OCI-LY7 (cell line): Measurements from ENCODE around the gene MAN1A1. TPM values are rescaled to one million over a fixed set of nuclear protein-coding genes. Genes with fewer than 3 reads are reported as not detected.

Experiments used
- BruUV-seq: library from RNA; stranded (reverse); fragments of 400-500 nt; replicated peaks from 2 replicates; lab custom pipeline; 2021; lab: Mats Ljungman, UMichigan
- CTCF ChIA-PET: fragments of 300-600 bp; sonication (Branson Sonifier 250); formaldehyde crosslinking; loops from one replicate; lab custom pipeline; 2022; ENCODE audit warnings: antibody characterized with exemption; ENCODE audit not compliant: unreplicated experiment; lab: Charles Lee
- POLR2A ChIA-PET: fragments of 300-600 bp; sonication (Branson Sonifier 250); formaldehyde crosslinking; loops from one replicate; lab custom pipeline; 2022; ENCODE audit warnings: antibody characterized with exemption; lab: Charles Lee
- DNase-seq: peaks from one replicate; pipeline ENCODE4 v3.0.0-alpha.2; 2015; ENCODE audit warnings: low spot score
- H2AFZ ChIP-seq: fragments of 200-600 bp; sonication (generic), shearing (Covaris generic); 2 replicates; pipeline ENCODE4 v1.6.1; 2014; ENCODE audit warnings: mild to moderate bottlenecking, antibody characterized with exemption, low read length, moderate library complexity
- H3K27ac ChIP-seq: fragments of 200-600 bp; sonication (generic); 2 replicates; pipeline ENCODE4 v1.5.1; 2014; ENCODE audit warnings: mixed run types, low read depth, mild to moderate bottlenecking, moderate library complexity, low read length, inconsistent platforms; ENCODE audit not compliant: poor library complexity, severe bottlenecking
- H3K36me3 ChIP-seq: fragments of 200-600 bp; sonication (generic); 2 replicates; pipeline ENCODE4 v1.6.1; 2014; ENCODE audit warnings: mild to moderate bottlenecking, antibody characterized with exemption, low read length, moderate library complexity, mixed read lengths; ENCODE audit not compliant: insufficient read depth
- H3K4me1 ChIP-seq: fragments of 200-600 bp; sonication (generic); 2 replicates; pipeline ENCODE4 v1.5.1; 2014; ENCODE audit warnings: mild to moderate bottlenecking, low read length; ENCODE audit not compliant: insufficient read depth, poor library complexity, severe bottlenecking
- H3K4me2 ChIP-seq: fragments of 200-600 bp; sonication (generic); 2 replicates; pipeline ENCODE4 v1.6.1; 2014; ENCODE audit warnings: mild to moderate bottlenecking, low read length
- H3K4me3 ChIP-seq: fragments of 200-600 bp; sonication (generic); 2 replicates; pipeline ENCODE4 v1.5.1; 2014; ENCODE audit warnings: mild to moderate bottlenecking, low read depth, low read length; ENCODE audit not compliant: poor library complexity, severe bottlenecking
- H3K79me2 ChIP-seq: fragments of 200-600 bp; sonication (generic); 2 replicates; pipeline ENCODE4 v1.6.1; 2016; ENCODE audit warnings: low read depth, mild to moderate bottlenecking, low read length, moderate library complexity, mixed read lengths; ENCODE audit not compliant: insufficient read depth
- H3K9me2 ChIP-seq: fragments of 200-600 bp; sonication (generic); 2 replicates; pipeline ENCODE4 v1.6.1; 2016; ENCODE audit warnings: mild to moderate bottlenecking, low read length, mixed read lengths; ENCODE audit not compliant: insufficient read depth
- H3K9me3 ChIP-seq: fragments of 200-600 bp; sonication (generic); 2 replicates; pipeline ENCODE4 v1.6.1; 2014; ENCODE audit warnings: mild to moderate bottlenecking, mixed run types, low read length, mixed read lengths
- H4K20me1 ChIP-seq: fragments of 200-600 bp; sonication (generic); 2 replicates; pipeline ENCODE4 v1.6.1; 2014; ENCODE audit warnings: mild to moderate bottlenecking, antibody characterized with exemption, low read length, moderate library complexity, mixed read lengths; ENCODE audit not compliant: insufficient read depth
- EZH2phosphoT487 ChIP-seq: fragments of 200-600 bp; sonication (generic); IDR thresholded peaks from 2 replicates; pipeline ENCODE4 v1.6.1; 2018; ENCODE audit warnings: low read depth, borderline replicate concordance, mild to moderate bottlenecking, mixed run types, antibody characterized with exemption, low read length, moderate library complexity, mixed read lengths
- intact Hi-C: fragments of 100-400 bp; cut with micrococcal nuclease; formaldehyde crosslinking; loops from one replicate; pipeline ENCODE4 v1.10.0; 2022; ENCODE audit not compliant: unreplicated experiment
- total RNA-seq, 2 experiments: library from RNA; depleted of rRNA in 1 of 2; stranded (reverse); fragments of >200 nt in 1 of 2; shearing (Covaris generic) in 1 of 2; gene quantifications; 2 replicates each; pipeline ENCODE4 v1.2.3, GENCODE V29; 2014 to 2022
- TF ChIP-seq, protein P1 (sequence below): fragments of 200-600 bp; sonication (generic); conservative IDR thresholded peaks from 2 replicates; pipeline ENCODE4 v1.5.1; 2014; ENCODE audit warnings: mild to moderate bottlenecking, antibody characterized with exemption, low read length, moderate library complexity, mixed read lengths

MAN1A1 gene
- total RNA-seq, 2 experiments from 2014 or later: 72.4 to 74.3 TPM

DNA sequence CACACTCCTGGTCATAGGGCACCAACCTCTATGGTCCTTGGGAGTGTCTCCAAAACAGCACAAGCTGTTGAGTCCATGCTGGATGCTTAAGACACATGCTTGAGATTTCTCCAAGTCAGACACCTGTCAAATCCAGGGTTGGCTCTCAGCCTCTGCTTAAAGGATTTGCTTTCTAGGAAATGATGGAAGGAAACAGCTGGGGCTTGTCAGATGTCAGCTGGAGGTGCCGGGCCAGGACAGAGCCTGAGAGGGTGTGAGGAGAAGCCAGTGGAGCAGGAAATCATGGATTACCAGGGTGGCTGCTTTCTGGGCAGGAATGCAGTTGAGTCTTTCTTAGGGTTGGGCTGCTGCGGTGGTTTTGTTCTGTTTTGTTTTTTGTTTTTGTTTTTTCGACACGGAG is 188.1 kb downstream of the MAN1A1 start:
- TF ChIP-seq EZH2phosphoT487: no peak
- TF ChIP-seq, protein P1, sequence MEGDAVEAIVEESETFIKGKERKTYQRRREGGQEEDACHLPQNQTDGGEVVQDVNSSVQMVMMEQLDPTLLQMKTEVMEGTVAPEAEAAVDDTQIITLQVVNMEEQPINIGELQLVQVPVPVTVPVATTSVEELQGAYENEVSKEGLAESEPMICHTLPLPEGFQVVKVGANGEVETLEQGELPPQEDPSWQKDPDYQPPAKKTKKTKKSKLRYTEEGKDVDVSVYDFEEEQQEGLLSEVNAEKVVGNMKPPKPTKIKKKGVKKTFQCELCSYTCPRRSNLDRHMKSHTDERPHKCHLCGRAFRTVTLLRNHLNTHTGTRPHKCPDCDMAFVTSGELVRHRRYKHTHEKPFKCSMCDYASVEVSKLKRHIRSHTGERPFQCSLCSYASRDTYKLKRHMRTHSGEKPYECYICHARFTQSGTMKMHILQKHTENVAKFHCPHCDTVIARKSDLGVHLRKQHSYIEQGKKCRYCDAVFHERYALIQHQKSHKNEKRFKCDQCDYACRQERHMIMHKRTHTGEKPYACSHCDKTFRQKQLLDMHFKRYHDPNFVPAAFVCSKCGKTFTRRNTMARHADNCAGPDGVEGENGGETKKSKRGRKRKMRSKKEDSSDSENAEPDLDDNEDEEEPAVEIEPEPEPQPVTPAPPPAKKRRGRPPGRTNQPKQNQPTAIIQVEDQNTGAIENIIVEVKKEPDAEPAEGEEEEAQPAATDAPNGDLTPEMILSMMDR: no peak

DNA sequence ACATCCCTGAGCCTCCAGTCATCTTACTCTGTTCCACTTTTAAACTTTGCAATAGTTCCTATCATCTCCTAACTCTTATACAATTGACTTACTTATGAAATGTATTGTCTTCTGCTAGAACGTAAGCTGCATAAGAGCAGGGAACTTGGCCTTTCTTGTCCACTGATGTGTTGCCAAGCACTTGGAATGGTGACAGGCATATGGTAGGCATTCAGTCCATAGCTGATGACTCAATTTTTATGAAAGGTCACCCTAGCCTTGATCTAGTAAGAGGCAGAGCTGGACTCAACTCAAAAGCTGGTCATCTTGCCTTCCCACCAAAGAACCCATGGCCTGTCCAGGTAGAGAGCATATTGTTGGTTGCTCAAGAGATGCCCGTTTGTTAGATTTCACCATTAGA is 188.7 kb downstream of the MAN1A1 start:
- no peak overlapping the region for H2AFZ ChIP-seq
- no peak for TF ChIP-seq EZH2phosphoT487
- intact Hi-C loops: no loop called here

More for the DNA sequence above, 188.1 kb downstream of the MAN1A1 start:
- no peak overlapping the region for H3K4me3 ChIP-seq
- no TSS peak for BruUV-seq
- H3K4me2 ChIP-seq: no peak overlapping the region
- no peaks in the 10 kb centered on the region for H3K9me3 ChIP-seq
- no peak overlapping the region for H2AFZ ChIP-seq
- H3K4me1 ChIP-seq: no peaks in the 10 kb centered on the region
- no peaks in the 10 kb centered on the region for H3K79me2 ChIP-seq
- H4K20me1 ChIP-seq: no peaks in the 10 kb centered on the region
- no peak for DNase-seq
- POLR2A ChIA-PET: interaction anchor here (0.6 to 1.5 kb wide), 2 partner anchors 9 to 774 kb away, joined by 3 read pairs; no protein-coding TSS in a partner anchor
- intact Hi-C loops: no loop called here
- CTCF ChIA-PET: no interaction called here
- no peaks in the 10 kb centered on the region for H3K36me3 ChIP-seq
- H3K9me2 ChIP-seq: no peaks in the 10 kb centered on the region
- H3K27ac ChIP-seq: no peak overlapping the region

DNA sequence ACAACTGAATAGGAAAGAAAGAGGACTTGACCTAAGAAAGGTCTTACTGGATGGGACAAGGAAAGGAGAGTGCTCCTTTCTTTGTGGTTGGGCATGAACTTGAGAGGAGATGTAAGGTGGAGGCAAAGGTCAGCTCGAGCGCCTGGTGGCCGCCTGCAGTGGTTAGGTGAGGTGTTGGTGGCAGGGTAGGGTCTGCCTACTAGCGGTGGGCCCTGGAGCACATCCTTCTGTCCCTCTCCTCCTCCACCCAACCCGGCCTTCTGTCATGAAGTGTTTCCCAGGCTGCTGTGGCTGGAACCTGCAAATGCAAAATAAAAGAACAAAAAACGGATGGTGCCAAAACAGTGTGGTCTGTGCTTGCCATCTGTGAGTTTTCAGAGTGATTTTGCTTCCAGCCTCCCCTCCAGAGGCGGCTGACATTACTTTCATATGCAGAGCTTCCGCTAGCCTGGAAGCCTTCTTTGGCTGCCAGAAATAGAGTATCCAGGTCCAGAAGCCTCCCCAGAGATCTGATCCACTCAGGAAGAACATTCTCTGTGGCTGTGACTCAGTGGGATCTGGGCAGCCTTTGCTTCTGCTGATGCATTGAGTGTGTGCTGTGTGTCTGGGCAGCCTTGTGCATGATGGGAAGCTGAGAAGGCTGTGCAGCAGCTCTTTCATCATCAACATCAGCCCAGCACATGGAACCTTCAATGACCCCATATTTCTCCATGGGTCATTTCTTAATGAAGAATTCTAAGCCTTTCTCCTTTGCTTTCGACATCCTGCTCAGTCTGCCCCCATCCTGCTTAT is 191.3 kb downstream of the MAN1A1 start:
- no peak overlapping the region for H3K4me2 ChIP-seq
- H3K36me3 ChIP-seq: no peaks in the 10 kb centered on the region
- TF ChIP-seq, protein P1: no peak
- TF ChIP-seq EZH2phosphoT487: no peak
- no peaks in the 10 kb centered on the region for H3K9me3 ChIP-seq
- ChIA-PET CTCF (no interaction called here), POLR2A (interaction anchor here (0.9 kb wide), 1 partner anchor 17 kb away, joined by 3 read pairs; no protein-coding TSS in a partner anchor)
- no TSS peak for BruUV-seq
- no peaks in the 10 kb centered on the region for H3K4me1 ChIP-seq
- H3K9me2 ChIP-seq: no peaks in the 10 kb centered on the region
- DNase-seq: no peak
- H3K79me2 ChIP-seq: no peaks in the 10 kb centered on the region
- H4K20me1 ChIP-seq: no peaks in the 10 kb centered on the region
- intact Hi-C loops: no loop called here
- no peak overlapping the region for H3K4me3 ChIP-seq
- no peak overlapping the region for H3K27ac ChIP-seq
- H2AFZ ChIP-seq: no peak overlapping the region

More for the DNA sequence above, 188.7 kb downstream of the MAN1A1 start:
- no TSS peak for BruUV-seq
- H3K9me2 ChIP-seq: no peaks in the 10 kb centered on the region
- H3K4me1 ChIP-seq: no peaks in the 10 kb centered on the region
- ChIA-PET CTCF (no interaction called here), POLR2A (interaction anchor here (1.5 kb wide), 1 partner anchor 8 kb away, joined by 3 read pairs; no protein-coding TSS in a partner anchor)
- no peak overlapping the region for H3K27ac ChIP-seq
- no peaks in the 10 kb centered on the region for H3K9me3 ChIP-seq
- H3K79me2 ChIP-seq: no peaks in the 10 kb centered on the region
- no peak overlapping the region for H3K4me2 ChIP-seq
- no peak for DNase-seq
- H3K36me3 ChIP-seq: no peaks in the 10 kb centered on the region
- H4K20me1 ChIP-seq: no peaks in the 10 kb centered on the region
- H3K4me3 ChIP-seq: no peak overlapping the region
